ENCODE measurements around the gene KCNC3.
"Not testable (repeated sequence)": the region's sequence is repeated elsewhere in the genome, so short reads cannot be mapped to it uniquely, and the experiment has no call there.

KCNC3 gene

GRCh38 chr19:50353487-50353880 lies 24.3 kb upstream of the KCNC3 start:
- DNase-seq (ENCODE audit: low read depth), result not testable (repeated sequence)

- DNase-seq (ENCODE audit: low read depth), result no peak
Measured at GRCh38 chr19:50352242-50352641, 23.1 kb upstream of the KCNC3 start.

GRCh38 chr19:50349277-50350057 lies 20.3 kb upstream of the KCNC3 start:
- no peak for DNase-seq (ENCODE audit: low read depth)

- DNase-seq (ENCODE audit: low read depth), result not testable (repeated sequence)
Measured at GRCh38 chr19:50347089-50347581, 18.0 kb upstream of the KCNC3 start.

GRCh38 chr19:50344661-50345318 lies 15.6 kb upstream of the KCNC3 start:
- no peak for DNase-seq (ENCODE audit: low read depth)

- DNase-seq (ENCODE audit: low read depth), result no peak
Measured at GRCh38 chr19:50341091-50341564, 12.0 kb upstream of the KCNC3 start.

GRCh38 chr19:50340331-50340730 lies 11.2 kb upstream of the KCNC3 start:
- no peak for DNase-seq (ENCODE audit: low read depth)

GRCh38 chr19:50337031-50337430 lies 7.9 kb upstream of the KCNC3 start:
- not testable (repeated sequence) for DNase-seq (ENCODE audit: low read depth)

GRCh38 chr19:50334741-50335421 lies 5.7 kb upstream of the KCNC3 start:
- no peak for DNase-seq (ENCODE audit: low read depth)

- peak; percentile 16 for DNase-seq (ENCODE audit: low read depth)
Measured at GRCh38 chr19:50333737-50334617, 4.8 kb upstream of the KCNC3 start.

- DNase-seq (ENCODE audit: low read depth), result peak; percentile 46
Measured at GRCh38 chr19:50333235-50333736, 4.1 kb upstream of the KCNC3 start.

- no peak for DNase-seq (ENCODE audit: low read depth)
Measured at GRCh38 chr19:50332244-50333038, 3.3 kb upstream of the KCNC3 start.

- no peak for DNase-seq (ENCODE audit: low read depth)
Measured at GRCh38 chr19:50331994-50332243, 2.7 kb upstream of the KCNC3 start.

- DNase-seq (ENCODE audit: low read depth), result no peak
Measured at GRCh38 chr19:50331221-50331993, 2.2 kb upstream of the KCNC3 start.

- peak; percentile 22 for DNase-seq (ENCODE audit: low read depth)
Measured at GRCh38 chr19:50330365-50331078, 1.3 kb upstream of the KCNC3 start.

GRCh38 chr19:50329926-50330294 lies 733 bp upstream of the KCNC3 start:
- DNase-seq (ENCODE audit: low read depth), result not testable (repeated sequence)

GRCh38 chr19:50328873-50329145 lies 368 bp downstream of the KCNC3 start:
- DNase-seq (ENCODE audit: low read depth), result no peak

- DNase-seq (ENCODE audit: low read depth), result no peak
Measured at GRCh38 chr19:50328224-50328872, 829 bp downstream of the KCNC3 start.

All from ELR (cell line).